GM23338 (cell line): ENCODE data around the gene ETV1. TPM values are rescaled to one million over a fixed set of nuclear protein-coding genes. Genes with fewer than 3 reads are reported as not detected.

ENCODE experiments used
- ATAC-seq: fragments of 200-7000 bp; cut with Tn5 transposase; 3 replicates; pipeline ENCODE4 v1.9.1; 2020
- DNase-seq: peaks from one replicate; pipeline ENCODE4 v3.0.0-alpha.2; 2015; ENCODE audit warnings: low spot score
- H2AFZ ChIP-seq: fragments of 200-600 bp; sonication (generic); 2 replicates; pipeline ENCODE4 v1.8.0; 2016; ENCODE audit warnings: antibody characterized with exemption, mild to moderate bottlenecking, moderate library complexity
- H3F3A ChIP-seq: fragments of 200-600 bp; sonication (generic); replicated peaks from 2 replicates; pipeline ENCODE4 v1.8.0; 2017; ENCODE audit warnings: antibody characterized with exemption, mixed run types, low read depth
- H3K27ac ChIP-seq: fragments of 200-600 bp; sonication (generic); 2 replicates; pipeline ENCODE4 v1.6.1; 2016; ENCODE audit warnings: low read depth
- H3K27me3 ChIP-seq: fragments of 200-600 bp; sonication (generic); 2 replicates; pipeline ENCODE4 v1.8.0; 2016; ENCODE audit warnings: mild to moderate bottlenecking, mixed run types, moderate library complexity; ENCODE audit not compliant: insufficient read depth
- H3K36me3 ChIP-seq: fragments of 200-600 bp; sonication (generic); 2 replicates; pipeline ENCODE4 v1.8.0; 2016; ENCODE audit warnings: mild to moderate bottlenecking; ENCODE audit not compliant: insufficient read depth
- H3K4me1 ChIP-seq: fragments of 200-600 bp; sonication (generic); 2 replicates; pipeline ENCODE4 v1.8.0; 2016; ENCODE audit warnings: mild to moderate bottlenecking, moderate library complexity; ENCODE audit not compliant: insufficient read depth
- H3K4me2 ChIP-seq: fragments of 200-600 bp; sonication (generic); 2 replicates; pipeline ENCODE4 v1.7.1; 2017; ENCODE audit warnings: mixed run types
- H3K4me3 ChIP-seq: fragments of 200-600 bp; sonication (generic); 2 replicates; pipeline ENCODE4 v1.6.1; 2016; ENCODE audit warnings: mixed run types
- H3K79me2 ChIP-seq: fragments of 200-600 bp; sonication (generic); replicated peaks from 2 replicates; pipeline ENCODE4 v1.8.0; 2017; ENCODE audit warnings: mild to moderate bottlenecking; ENCODE audit not compliant: insufficient read depth
- H3K9me2 ChIP-seq: fragments of 200-600 bp; sonication (generic); 2 replicates; pipeline ENCODE4 v1.8.0; 2017; ENCODE audit not compliant: insufficient read depth
- H4K20me1 ChIP-seq: fragments of 200-600 bp; sonication (generic); replicated peaks from 2 replicates; pipeline ENCODE4 v1.8.0; 2017; ENCODE audit warnings: mild to moderate bottlenecking; ENCODE audit not compliant: insufficient read depth
- H3K27ac Mint-ChIP-seq: 2 replicates; pipeline ENCODE4 v1.8.0; 2020; ENCODE audit warnings: inconsistent platforms, mild to moderate bottlenecking, moderate library complexity, mixed read lengths
- H3K27me3 Mint-ChIP-seq: 3 replicates; pipeline ENCODE4 v1.8.0; 2022; ENCODE audit warnings: low read depth, mild to moderate bottlenecking, moderate library complexity, mixed read lengths, inconsistent platforms; ENCODE audit not compliant: insufficient read depth, poor library complexity
- H3K36me3 Mint-ChIP-seq: 3 replicates; pipeline ENCODE4 v1.8.0; 2021; ENCODE audit warnings: low read depth, mild to moderate bottlenecking, inconsistent platforms, moderate library complexity, mixed read lengths
- H3K4me1 Mint-ChIP-seq: 3 replicates; pipeline ENCODE4 v1.8.0; 2020; ENCODE audit warnings: mild to moderate bottlenecking, inconsistent platforms, mixed read lengths
- H3K4me3 Mint-ChIP-seq: 3 replicates; pipeline ENCODE4 v1.8.0; 2021; ENCODE audit warnings: moderate library complexity, mild to moderate bottlenecking, inconsistent platforms, mixed read lengths
- H3K9me3 Mint-ChIP-seq: 3 replicates; pipeline ENCODE4 v1.8.0; 2020; ENCODE audit warnings: moderate library complexity, mild to moderate bottlenecking, inconsistent platforms, mixed read lengths
- CREB1 ChIP-seq: fragments of 250-450 bp; sonication (Bioruptor Pico); IDR thresholded peaks from 2 replicates; pipeline ENCODE4 v1.5.0; 2020; ENCODE audit warnings: low read depth, mild to moderate bottlenecking, moderate library complexity
- EZH2 ChIP-seq: fragments of 200-600 bp; sonication (generic); IDR thresholded peaks from one replicate; pipeline ENCODE4 v1.8.0; 2017; ENCODE audit warnings: antibody characterized with exemption, mild to moderate bottlenecking, low read depth; ENCODE audit not compliant: unreplicated experiment
- JUNB ChIP-seq: IDR thresholded peaks from one replicate; pipeline ENCODE4 v1.6.1; 2016; ENCODE audit warnings: antibody characterized with exemption; ENCODE audit not compliant: unreplicated experiment
- NANOG ChIP-seq: IDR thresholded peaks from 2 replicates; pipeline ENCODE4 v1.6.1; 2016; ENCODE audit warnings: antibody characterized with exemption, borderline replicate concordance
- POLR2AphosphoS5 ChIP-seq: IDR thresholded peaks from 2 replicates; pipeline ENCODE4 v1.6.1; 2016; ENCODE audit warnings: antibody characterized with exemption, low read depth
- STAT1 ChIP-seq: IDR thresholded peaks from one replicate; pipeline ENCODE4 v1.6.1; 2016; ENCODE audit warnings: antibody characterized with exemption; ENCODE audit not compliant: unreplicated experiment
- ZNF114 ChIP-seq: fragments of 250-450 bp; sonication (Bioruptor Pico); IDR thresholded peaks from 2 replicates; pipeline ENCODE4 v1.5.0; 2020; ENCODE audit warnings: mild to moderate bottlenecking, moderate library complexity
- ZNF331 ChIP-seq: fragments of 250-450 bp; sonication (Bioruptor Pico); IDR thresholded peaks from 2 replicates; pipeline ENCODE4 v1.5.0; 2020; ENCODE audit warnings: low read depth, mild to moderate bottlenecking, moderate library complexity
- polyA plus RNA-seq: library from polyadenylated mRNA; unstranded; fragments of >200 nt; fragmentation: Nextera tagmentation; extraction: Ambion mirVana; gene quantifications from 2 replicates; pipeline ENCODE4 v1.2.1, GENCODE V29; 2016
- total RNA-seq: library from RNA; depleted of rRNA; stranded (reverse); fragments of >200 nt; shearing (Covaris generic); gene quantifications from 2 replicates; pipeline ENCODE4 v1.2.3, GENCODE V29; 2014
- TF ChIP-seq, protein P1 (sequence below): IDR thresholded peaks from 2 replicates; pipeline ENCODE4 v1.6.1; 2016; ENCODE audit warnings: antibody characterized with exemption
- TF ChIP-seq, protein P2 (sequence below): IDR thresholded peaks from one replicate; pipeline ENCODE4 v1.6.1; 2018; ENCODE audit warnings: antibody characterized with exemption; ENCODE audit not compliant: unreplicated experiment
- TF ChIP-seq, protein P3 (sequence below): fragments of 250-450 bp; sonication (Bioruptor Pico); IDR thresholded peaks from 2 replicates; pipeline ENCODE4 v1.5.0; 2020; ENCODE audit warnings: mild to moderate bottlenecking, moderate library complexity
- TF ChIP-seq, protein P4 (sequence below), 2 experiments: fragments of 200-600 bp in 1 of 2; sonication (generic) in 1 of 2; conservative IDR thresholded peaks; 2 replicates each; pipeline versions ENCODE4 v1.5.1 to v1.6.1; 2016 to 2017; ENCODE audit warnings: antibody characterized with exemption in 2 of 2, low read depth in 2 of 2, mild to moderate bottlenecking in 2 of 2, moderate library complexity in 1 of 2

Gene ETV1
- total and polyA plus RNA-seq, 2 experiments from 2014 or later: 49.4 to 61.9 TPM

DNA sequence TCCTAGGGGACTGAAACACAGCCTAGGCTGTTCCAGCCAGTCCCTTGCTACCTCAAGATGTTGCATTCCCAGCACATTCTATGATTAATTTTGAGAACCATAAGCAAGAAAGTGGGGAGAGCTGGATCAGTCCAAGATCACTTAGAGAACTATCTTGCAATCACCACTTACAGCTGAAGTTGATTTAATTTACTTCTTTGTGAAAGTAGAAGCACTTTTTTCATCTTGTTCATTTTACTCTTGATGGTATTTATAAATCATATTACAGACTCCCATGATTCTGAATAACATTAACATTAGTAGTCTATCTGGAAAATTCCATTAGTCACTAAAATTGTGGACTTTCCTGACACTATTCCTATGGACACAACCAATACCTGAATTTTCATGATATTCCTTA is 118.5 kb downstream of the ETV1 start (continued):
- TF ChIP-seq, protein P1, sequence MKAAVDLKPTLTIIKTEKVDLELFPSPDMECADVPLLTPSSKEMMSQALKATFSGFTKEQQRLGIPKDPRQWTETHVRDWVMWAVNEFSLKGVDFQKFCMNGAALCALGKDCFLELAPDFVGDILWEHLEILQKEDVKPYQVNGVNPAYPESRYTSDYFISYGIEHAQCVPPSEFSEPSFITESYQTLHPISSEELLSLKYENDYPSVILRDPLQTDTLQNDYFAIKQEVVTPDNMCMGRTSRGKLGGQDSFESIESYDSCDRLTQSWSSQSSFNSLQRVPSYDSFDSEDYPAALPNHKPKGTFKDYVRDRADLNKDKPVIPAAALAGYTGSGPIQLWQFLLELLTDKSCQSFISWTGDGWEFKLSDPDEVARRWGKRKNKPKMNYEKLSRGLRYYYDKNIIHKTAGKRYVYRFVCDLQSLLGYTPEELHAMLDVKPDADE: no peak
- TF ChIP-seq ZNF114 (CRISPR knock-in tag): no peak

DNA sequence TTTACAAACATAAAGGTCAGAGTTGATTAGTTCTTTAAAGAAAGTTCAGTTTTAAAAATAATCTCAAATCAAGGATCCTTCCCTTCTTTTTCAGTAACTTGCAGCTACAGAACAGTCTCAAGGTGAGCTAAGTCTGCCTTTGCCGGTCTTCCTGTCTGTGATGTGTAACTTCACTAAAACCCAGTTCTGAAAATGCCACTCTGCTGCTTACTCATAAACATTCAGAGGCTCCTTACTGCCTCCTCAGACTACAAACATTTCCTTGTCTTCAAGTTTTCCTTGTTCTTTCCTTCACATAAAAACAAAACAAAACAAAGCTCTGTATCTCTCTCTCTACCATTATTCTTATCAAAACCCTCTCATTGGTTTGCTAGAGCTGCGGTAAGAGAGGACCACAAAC is 128.7 kb downstream of the ETV1 start:
- Histone ChIP-seq H3K9me2 (no peaks in the 10 kb centered on the region), H3K4me3 (no peak overlapping the region), H3K27me3 (no peaks in the 10 kb centered on the region), H2AFZ (peak overlapping the region; percentile 79; the same call in 1 of the 2 replicates), H3K79me2 (no peaks in the 10 kb centered on the region), H3K4me2 (no peak overlapping the region), H3K27ac (no peak overlapping the region), H3K4me1 (peaks cover 4% of the 10 kb centered on the region; the same call in 1 of the 2 replicates), H4K20me1 (no peaks in the 10 kb centered on the region), H3F3A (no peaks in the 10 kb centered on the region), H3K36me3 (no peaks in the 10 kb centered on the region)
- Mint-ChIP-seq H3K27ac (no peak overlapping the region), H3K9me3 (no peaks in the 10 kb centered on the region), H3K4me3 (no peak overlapping the region), H3K36me3 (no peaks in the 10 kb centered on the region), H3K4me1 (0 out of 3 replicates have a peak, but pooled peaks cover 4% of the 10 kb centered on the region), H3K27me3 (no peaks in the 10 kb centered on the region)
- DNase-seq: no peak
- ATAC-seq: no peak
- no peak for TF ChIP-seq POLR2AphosphoS5
- TF ChIP-seq, protein P1: no peak
- TF ChIP-seq, protein P2, sequence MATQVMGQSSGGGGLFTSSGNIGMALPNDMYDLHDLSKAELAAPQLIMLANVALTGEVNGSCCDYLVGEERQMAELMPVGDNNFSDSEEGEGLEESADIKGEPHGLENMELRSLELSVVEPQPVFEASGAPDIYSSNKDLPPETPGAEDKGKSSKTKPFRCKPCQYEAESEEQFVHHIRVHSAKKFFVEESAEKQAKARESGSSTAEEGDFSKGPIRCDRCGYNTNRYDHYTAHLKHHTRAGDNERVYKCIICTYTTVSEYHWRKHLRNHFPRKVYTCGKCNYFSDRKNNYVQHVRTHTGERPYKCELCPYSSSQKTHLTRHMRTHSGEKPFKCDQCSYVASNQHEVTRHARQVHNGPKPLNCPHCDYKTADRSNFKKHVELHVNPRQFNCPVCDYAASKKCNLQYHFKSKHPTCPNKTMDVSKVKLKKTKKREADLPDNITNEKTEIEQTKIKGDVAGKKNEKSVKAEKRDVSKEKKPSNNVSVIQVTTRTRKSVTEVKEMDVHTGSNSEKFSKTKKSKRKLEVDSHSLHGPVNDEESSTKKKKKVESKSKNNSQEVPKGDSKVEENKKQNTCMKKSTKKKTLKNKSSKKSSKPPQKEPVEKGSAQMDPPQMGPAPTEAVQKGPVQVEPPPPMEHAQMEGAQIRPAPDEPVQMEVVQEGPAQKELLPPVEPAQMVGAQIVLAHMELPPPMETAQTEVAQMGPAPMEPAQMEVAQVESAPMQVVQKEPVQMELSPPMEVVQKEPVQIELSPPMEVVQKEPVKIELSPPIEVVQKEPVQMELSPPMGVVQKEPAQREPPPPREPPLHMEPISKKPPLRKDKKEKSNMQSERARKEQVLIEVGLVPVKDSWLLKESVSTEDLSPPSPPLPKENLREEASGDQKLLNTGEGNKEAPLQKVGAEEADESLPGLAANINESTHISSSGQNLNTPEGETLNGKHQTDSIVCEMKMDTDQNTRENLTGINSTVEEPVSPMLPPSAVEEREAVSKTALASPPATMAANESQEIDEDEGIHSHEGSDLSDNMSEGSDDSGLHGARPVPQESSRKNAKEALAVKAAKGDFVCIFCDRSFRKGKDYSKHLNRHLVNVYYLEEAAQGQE: no peak
- no peak for TF ChIP-seq ZNF331
- TF ChIP-seq EZH2: no peak
- no peak for TF ChIP-seq JUNB
- TF ChIP-seq, protein P3, sequence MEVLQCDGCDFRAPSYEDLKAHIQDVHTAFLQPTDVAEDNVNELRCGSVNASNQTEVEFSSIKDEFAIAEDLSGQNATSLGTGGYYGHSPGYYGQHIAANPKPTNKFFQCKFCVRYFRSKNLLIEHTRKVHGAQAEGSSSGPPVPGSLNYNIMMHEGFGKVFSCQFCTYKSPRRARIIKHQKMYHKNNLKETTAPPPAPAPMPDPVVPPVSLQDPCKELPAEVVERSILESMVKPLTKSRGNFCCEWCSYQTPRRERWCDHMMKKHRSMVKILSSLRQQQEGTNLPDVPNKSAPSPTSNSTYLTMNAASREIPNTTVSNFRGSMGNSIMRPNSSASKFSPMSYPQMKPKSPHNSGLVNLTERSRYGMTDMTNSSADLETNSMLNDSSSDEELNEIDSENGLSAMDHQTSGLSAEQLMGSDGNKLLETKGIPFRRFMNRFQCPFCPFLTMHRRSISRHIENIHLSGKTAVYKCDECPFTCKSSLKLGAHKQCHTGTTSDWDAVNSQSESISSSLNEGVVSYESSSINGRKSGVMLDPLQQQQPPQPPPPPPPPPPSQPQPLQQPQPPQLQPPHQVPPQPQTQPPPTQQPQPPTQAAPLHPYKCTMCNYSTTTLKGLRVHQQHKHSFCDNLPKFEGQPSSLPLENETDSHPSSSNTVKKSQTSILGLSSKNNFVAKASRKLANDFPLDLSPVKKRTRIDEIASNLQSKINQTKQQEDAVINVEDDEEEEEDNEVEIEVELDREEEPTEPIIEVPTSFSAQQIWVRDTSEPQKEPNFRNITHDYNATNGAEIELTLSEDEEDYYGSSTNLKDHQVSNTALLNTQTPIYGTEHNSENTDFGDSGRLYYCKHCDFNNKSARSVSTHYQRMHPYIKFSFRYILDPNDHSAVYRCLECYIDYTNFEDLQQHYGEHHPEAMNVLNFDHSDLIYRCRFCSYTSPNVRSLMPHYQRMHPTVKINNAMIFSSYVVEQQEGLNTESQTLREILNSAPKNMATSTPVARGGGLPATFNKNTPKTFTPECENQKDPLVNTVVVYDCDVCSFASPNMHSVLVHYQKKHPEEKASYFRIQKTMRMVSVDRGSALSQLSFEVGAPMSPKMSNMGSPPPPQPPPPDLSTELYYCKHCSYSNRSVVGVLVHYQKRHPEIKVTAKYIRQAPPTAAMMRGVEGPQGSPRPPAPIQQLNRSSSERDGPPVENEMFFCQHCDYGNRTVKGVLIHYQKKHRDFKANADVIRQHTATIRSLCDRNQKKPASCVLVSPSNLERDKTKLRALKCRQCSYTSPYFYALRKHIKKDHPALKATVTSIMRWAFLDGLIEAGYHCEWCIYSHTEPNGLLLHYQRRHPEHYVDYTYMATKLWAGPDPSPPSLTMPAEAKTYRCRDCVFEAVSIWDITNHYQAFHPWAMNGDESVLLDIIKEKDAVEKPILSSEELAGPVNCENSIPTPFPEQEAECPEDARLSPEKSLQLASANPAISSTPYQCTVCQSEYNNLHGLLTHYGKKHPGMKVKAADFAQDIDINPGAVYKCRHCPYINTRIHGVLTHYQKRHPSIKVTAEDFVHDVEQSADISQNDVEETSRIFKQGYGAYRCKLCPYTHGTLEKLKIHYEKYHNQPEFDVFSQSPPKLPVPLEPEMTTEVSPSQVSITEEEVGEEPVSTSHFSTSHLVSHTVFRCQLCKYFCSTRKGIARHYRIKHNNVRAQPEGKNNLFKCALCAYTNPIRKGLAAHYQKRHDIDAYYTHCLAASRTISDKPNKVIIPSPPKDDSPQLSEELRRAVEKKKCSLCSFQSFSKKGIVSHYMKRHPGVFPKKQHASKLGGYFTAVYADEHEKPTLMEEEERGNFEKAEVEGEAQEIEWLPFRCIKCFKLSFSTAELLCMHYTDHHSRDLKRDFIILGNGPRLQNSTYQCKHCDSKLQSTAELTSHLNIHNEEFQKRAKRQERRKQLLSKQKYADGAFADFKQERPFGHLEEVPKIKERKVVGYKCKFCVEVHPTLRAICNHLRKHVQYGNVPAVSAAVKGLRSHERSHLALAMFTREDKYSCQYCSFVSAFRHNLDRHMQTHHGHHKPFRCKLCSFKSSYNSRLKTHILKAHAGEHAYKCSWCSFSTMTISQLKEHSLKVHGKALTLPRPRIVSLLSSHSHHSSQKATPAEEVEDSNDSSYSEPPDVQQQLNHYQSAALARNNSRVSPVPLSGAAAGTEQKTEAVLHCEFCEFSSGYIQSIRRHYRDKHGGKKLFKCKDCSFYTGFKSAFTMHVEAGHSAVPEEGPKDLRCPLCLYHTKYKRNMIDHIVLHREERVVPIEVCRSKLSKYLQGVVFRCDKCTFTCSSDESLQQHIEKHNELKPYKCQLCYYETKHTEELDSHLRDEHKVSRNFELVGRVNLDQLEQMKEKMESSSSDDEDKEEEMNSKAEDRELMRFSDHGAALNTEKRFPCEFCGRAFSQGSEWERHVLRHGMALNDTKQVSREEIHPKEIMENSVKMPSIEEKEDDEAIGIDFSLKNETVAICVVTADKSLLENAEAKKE (CRISPR knock-in tag): no peak
- no peak for TF ChIP-seq ZNF114 (CRISPR knock-in tag)
- no peak for TF ChIP-seq STAT1
- TF ChIP-seq, protein P4, sequence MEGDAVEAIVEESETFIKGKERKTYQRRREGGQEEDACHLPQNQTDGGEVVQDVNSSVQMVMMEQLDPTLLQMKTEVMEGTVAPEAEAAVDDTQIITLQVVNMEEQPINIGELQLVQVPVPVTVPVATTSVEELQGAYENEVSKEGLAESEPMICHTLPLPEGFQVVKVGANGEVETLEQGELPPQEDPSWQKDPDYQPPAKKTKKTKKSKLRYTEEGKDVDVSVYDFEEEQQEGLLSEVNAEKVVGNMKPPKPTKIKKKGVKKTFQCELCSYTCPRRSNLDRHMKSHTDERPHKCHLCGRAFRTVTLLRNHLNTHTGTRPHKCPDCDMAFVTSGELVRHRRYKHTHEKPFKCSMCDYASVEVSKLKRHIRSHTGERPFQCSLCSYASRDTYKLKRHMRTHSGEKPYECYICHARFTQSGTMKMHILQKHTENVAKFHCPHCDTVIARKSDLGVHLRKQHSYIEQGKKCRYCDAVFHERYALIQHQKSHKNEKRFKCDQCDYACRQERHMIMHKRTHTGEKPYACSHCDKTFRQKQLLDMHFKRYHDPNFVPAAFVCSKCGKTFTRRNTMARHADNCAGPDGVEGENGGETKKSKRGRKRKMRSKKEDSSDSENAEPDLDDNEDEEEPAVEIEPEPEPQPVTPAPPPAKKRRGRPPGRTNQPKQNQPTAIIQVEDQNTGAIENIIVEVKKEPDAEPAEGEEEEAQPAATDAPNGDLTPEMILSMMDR (conservative IDR thresholded peaks at IDR 0.05; ENCODE audit: low read depth in 2 of 2): no peak
- no peak for TF ChIP-seq NANOG
- TF ChIP-seq CREB1 (CRISPR knock-in tag): no peak
